SW480 (cell line): ENCODE data around the gene LPCAT1.

ENCODE experiments used
- DNase-seq: peaks from one replicate; pipeline ENCODE4 v3.0.0-alpha.2; 2016; ENCODE audit warnings: low spot score

The LPCAT1 gene

DNA sequence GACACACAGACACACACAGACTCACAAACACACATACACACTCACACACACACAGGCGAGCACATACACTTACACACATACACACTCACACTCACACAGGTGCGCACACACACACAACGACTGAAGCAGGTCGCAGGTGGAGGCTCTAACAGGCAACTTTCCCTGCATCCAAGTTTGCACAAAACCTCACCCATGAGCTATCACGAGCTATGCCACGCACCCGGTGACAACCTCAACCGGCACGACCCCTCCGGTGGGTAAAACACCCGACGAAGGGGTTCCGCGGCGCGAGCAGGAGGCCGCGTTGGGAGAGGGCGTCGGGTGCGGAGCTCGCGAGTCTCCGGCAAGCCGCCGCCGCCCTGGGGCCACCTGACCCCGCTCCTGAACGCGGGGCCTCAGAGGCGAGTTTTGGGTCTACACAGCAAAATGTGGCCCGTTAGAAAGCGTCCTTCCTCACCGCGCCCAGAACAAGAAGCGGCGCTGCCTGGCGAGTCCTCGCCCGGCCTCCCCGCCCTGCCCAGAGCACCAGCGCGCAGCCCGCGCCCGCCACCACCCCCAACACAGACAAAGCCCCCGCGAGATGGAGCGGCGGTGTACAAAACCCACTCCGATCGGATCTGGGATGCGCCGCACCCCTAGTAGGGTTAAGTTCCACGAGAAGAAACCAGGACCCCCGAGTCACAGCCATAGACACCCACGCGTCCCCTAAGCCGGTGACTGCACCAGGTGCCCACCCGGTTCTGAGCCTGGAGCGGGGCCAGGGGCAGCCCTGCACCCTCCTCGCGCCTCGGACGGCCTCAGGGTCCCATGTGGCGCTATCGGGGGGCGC is 79.2 kb downstream of the LPCAT1 start:
- no peak for DNase-seq

DNA sequence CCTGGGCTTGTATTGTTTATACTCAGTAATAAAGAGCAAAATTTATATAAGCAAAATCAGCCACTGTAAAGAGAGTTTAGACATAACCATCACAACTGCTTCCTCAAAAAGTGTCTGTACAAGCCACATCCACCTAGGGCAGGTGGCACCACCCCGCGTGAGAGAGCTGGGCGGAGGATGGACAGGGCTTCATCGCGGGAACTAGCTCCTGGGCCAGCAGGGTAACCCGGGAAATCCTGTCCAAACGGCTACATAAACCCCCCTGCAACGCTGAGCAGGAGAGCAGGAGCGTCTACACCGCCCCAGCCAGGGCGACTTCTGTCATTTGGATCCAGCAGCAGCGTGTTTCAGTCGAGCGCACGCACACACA is 79.8 kb downstream of the LPCAT1 start:
- DNase-seq, result no peak

DNA sequence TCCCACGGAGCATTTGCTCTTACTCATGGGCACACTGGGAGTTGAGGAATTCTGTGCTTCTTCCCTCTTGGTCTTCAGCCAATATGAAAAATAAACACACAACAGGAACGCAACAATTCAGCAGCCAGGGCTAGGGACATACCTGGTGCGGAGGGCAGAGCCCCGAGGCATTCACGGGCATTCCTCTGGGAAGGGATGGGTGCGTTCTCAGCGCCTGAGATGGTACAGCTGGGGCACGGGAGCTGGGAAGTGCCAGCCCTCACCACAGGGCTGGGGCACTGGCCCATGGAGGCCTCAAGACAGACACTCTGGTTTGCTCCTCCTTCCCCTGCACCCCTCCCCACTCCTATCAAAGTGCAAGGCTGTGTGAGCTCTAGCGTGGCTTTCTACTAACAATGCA is 80.6 kb downstream of the LPCAT1 start:
- no peak for DNase-seq

DNA sequence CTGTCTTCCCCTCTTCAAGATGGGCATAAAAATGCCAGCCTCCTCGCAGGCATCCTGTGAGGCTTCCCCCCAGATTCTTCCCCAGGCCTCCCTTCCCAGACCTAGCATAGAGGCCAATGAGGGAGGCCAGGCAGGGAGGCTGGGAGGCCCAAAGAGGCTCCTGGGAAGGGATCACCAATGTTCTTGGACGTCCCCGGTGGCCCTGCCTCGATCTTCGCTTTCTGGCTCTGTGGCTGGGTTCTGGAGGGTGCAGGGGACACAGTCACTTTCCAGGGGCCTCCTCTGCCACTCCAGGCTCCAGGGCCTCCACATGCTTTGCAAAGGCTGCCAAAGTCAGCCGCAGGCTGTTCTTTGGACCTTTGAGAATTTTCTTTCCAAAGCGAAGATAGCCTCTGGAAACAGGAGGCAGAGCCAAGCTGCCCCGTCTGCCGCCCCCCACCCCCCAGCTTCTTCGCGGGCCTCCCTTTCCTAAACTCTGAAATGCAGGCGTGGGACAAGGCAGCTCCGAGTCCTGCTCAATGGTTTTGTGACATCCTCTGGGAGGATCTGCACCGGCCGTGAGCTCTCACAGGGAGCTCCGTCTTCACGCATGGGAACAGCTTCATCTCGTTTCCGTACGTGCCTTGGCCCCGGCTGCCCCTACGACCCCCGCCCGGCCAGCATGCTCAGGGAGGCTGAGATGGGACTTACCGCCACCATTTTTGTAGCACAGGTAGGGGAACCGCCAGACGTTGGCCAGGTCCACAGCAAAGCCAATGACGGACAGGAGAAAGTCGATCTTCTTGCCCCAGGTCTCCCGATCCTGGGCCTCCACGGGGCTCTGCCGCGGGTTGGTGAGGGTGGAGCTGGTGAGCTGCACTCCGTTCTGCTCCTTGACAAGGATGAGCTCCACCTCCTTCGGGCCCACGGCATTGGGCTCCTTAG is 81.3 kb downstream of the LPCAT1 start:
- no peak for DNase-seq

DNA sequence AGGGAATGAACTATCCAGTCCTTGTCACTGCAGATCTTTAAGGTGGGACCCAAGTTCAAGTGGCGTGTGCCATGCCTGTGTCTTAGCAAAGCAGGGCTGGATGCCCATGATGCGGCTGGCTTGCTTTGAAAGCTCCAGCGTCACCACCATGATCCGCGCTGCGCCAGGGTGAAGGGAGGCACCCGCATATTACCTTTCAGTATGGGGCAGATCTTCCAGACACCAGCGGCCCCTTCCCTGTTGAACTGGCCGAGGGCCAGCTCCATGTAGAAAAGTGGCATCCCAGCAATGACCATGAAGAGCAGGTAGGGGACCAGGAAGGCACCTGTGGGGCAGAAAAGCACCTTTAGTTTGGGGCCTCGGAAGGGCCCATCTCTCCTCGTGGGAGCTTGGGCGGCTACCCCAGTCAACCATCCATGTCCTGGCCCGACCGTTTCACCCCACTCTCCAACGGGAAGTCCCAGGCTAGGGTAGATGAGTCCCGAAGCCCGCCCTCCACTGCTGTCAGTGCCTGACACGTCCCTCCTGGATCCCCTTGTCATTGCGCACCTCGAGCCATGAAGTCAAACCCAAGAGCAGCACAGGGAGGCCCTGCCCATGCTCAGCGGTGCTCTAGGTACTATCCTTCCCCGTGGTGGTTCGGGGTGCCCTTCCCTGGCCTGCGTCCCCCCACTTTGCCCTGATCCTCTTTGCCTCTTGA is 82.4 kb downstream of the LPCAT1 start:
- no peak for DNase-seq

DNA sequence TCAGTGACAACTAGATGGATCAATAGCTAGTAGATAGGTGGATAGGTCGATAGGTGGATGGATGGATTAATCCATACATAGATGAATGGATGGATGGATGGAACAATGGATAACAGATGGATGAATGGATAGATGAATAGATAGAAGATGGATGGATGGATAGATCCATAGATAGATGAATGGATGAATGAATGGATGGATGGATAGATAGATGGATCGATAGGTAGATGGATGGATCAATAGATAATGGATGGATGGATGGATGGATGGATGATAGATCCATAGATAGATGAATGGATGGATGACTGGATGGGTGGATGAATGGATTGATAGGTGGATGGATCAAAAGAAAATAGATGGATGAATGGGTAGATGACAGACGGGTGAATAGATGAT is 83.7 kb downstream of the LPCAT1 start:
- no peak for DNase-seq

DNA sequence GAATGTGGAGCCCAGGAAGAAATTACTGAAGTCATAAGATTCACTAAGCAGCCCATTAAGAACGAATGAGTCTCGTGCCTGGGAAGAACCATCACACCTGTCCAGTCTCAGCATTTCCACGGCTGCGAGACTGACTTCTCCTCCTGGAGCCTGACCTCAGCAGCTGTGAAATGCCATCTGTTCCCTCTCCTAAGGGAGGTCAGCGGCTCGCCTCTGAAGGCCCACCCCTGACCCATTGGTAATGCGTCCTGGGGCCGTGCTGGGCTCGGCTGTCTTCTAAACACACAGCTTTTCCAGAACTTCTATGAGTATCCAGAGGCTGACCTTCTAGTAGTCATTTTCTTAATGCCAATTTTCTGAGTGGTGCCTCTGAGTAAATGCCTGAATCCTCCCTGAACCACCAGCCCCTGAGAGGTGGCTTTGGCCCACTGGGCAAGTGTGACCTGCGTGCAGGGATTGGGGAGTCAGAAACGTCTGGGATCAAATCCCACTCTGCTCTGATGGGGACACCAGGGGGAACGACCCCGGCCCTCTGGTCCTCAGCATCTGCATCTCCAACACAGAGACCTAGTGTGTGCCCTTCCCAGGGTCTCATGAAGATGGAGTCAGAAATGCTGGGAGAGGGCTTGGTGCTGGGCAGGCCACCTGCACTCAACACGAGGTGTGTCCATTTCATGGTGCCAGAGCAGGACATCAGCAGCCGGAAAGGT is 84.2 kb downstream of the LPCAT1 start:
- no peak for DNase-seq

DNA sequence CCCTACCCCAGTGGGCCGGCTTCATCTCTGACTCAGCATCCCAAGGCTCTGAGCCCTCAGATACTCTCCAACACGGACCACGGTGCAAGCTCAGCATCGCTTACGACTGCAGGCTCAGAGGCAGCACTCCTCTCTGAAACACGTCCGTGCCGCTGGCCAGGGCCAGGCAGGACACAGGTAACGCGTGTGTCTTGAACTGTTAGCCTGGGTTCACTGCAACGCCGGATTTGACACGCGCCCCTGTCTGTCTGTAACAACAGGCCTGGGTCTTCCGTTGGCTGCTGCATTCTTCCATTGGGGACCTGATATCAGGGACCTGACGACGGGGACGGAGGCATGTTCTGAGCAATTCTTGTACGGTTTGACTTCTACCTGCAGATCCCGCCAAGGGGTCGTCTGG is 84.9 kb downstream of the LPCAT1 start:
- no peak for DNase-seq

DNA sequence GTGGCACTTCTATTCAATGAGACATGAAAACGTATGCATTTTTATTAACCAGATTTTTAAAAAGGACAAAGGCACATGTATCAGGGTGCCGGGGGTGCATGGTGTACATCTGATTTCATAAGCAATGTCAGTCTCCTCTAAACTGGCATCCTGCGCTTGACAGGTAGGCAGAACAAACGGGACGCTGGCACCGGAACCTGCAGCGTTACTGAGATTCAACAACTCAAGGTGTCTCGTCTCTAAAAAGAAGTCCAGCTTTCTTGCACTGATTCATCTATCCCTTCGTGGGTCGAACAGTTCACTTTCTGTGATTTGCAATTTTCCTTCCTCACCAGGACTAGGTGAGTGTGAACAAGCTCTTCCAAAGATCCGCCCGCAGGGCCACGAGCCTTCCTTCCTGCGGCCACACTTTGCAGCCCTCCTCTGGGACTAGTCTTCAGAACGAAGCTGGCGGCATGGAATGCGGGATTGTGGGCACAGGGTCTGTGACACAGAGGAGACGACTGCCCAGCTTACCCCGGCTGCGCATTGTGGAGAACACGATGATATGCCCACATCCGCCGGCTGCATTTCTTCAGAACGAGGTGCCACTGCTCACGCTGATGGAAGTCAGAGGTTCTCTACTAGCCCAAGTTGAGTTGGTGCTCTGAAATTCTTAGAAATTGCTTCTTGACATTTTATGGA is 85.7 kb downstream of the LPCAT1 start:
- no peak for DNase-seq

DNA sequence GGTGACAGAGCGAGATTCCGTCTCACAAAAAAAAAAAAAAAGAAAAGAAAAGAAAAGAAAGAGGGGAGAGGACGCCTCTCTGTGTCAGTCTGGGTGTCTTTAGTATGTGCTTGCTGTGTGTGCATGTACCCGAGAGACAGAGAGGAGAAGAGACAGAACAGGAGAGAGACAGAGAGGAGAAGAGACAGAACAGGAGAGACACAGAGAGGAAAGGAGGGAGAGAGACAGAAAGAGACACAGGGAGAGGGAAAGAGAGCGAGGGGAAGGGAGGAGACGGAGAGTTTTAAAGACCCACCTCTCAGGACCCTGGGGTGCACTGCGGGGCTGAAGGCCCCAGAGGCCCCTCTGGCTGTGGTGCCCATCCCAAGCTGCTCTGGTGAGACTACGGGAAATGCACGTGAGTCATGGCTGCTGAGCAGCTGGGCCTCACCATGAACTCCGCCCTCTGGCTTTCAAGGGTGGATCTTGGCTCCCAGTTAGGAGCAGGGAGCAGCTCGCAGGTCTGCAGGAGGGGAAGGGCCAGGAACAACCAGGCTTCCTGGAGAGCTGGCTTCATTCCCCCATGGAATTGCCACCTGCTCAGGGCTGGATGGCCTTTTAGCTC is 86.4 kb downstream of the LPCAT1 start:
- peak; percentile 84 for DNase-seq

DNA sequence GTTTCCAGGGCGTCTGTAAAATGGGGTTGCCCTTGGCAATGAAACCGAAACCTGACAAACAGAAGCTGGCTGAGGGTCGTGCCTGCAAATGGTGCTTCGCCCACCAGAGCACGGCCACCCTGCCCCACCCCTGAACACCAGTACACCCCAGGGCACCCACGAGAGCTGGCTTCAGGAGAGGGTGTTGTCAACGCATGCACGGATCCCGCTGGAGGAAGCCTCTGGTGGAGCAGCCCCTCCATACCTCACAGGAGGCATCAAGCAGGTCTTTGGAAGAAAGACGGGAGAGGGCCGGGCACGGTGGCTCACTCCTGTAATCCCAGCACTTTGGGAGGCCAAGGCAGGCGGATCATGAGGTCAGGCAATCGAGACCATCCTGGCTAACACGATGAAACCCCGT is 87.1 kb downstream of the LPCAT1 start:
- no peak for DNase-seq

DNA sequence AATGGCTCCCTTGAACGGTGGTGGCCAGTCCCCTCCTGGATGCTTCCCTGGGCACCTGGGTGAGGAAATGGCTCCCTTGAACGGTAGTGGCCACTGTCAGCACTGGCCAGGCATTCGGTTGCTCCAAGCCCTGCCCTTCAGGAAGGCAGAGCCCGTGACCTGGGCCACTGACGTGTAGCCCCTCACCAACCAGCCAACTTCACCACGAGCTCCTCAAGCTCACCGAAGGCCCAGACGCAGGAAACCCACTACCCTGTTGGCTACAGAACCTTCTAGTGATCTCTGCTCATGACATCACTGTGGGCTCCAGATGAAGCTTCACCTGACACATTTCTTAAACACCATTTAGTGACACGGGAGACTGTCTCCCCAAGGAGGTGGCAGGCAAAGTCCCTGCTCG is 87.7 kb downstream of the LPCAT1 start:
- no peak for DNase-seq

DNA sequence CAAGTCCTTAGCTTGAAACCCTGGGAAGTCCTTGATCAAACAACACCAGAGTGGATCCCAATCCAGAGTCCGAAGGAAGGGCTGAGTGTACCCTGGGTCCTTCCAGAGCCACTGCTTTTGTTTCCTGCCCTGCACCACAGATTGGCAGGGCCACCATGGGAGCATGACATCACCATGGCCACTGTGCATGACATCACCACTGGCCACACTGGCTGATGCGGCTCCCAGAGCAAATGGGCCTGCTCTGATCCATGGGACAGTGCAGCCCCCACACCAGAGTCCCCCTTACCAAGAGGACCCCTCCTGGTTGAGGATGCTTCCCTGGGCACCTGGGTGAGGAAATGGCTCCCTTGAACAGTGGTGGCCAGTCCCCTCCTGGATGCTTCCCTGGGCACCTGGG is 88.4 kb downstream of the LPCAT1 start:
- no peak for DNase-seq

DNA sequence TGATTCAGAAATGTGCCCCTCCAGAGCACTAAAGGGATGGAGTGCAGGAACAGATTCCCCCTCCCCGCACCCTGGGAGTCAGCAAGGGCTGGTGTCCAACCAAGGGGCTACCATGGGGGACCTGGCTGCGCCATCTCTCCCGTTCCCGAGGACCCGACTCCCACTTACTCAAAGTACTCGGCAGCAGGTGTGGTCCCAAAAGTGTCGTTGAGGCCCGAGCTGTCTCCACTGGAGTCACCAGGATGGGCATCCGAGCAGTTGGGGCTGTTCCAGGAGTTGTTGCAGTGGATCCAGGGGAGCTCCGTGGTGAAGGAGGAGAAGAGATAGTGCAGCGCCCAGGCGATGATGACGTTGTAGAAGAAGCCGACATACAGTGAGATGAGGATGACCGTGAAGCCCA is 91.5 kb downstream of the LPCAT1 start:
- no peak for DNase-seq

DNA sequence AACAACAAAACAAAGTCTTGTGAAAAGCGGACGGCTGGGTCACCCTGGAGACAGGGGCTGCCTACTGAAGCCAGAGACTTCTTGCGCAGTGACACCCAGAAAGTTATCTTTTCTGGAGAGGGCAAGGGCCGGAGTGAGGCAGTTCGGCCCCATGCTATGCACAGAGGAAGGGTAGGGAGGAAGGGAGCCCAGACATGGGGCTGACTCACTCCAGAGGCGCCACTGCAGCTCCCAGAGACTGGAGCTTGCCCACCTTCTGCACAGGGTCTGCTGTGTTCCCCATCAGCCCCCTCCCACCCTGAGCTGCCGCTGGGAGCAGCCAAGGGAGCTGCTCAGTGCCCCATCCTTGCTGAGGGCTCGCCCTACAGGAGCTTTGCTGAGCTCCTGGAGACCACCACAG is 91.9 kb downstream of the LPCAT1 start:
- no peak for DNase-seq

DNA sequence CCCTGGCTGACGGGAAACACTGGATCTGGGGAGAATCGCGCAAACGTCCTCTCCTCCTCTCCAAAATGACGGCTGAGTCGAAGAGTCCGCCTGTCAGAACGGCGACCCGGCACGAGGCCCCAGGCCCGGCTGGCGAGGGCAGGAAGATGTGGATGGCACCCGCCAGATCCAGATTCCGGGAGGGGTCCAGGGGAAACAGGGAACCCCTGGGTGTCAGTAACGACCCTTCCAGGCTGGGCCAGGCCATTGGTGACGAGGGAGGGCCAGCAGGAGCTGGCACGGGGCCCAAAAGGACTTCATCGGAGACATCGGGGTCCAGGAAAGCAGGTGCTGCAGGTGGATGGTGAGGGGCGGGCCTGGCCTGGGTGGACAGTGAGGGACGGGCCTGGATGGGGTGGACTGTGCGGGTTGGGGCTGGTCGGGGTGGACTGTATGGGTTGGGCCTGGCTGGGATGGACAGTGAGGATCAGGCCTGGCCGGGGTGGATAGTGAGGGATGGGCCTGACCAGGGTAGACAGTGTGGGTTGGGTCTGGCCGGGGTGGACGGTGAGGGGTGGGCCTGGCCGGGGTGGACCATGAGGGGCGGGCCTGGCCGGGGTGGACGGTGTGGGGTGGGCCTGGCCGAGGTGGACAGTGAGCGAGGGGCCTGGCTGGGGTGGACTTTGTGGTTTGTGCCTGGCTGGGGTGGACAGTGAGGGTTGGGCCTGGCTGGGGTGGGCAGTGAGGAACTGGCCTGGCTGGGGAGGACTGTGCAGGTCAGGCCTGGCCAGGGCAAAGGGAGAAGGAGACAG is 92.5 kb downstream of the LPCAT1 start:
- DNase-seq, result no peak

DNA sequence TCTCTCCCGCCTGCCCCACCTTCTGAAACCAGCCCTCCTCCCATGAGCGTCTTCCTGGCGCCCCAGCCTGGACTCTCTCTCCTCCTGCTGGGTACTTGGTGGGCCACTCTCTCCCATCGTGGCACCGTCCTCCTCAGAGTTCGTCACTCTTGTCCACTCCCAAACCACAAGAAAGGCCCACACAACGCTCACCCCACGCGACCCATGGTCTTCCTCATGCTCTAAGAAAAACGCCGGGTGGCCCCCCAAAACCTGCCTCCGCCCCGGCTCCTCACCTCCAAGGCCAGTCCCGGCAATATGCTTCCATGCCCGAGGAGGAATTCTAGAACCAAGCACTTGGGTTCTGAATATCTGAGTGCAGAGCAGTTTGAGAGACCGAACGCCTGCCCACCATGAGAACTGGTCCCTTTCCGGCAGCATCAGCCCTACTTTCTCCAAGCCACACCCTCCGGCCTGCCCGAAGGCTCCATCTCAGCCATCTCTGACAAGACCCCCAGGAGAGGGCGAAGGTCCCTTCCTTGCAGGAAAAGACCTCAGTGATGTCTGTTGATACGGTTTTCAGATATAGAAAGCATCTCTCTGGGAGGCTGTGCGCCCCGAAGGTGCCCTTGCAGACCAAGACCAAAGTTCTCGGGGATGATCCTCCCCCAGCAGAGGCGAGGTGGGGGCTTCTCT is 93.5 kb downstream of the LPCAT1 start:
- DNase-seq, result no peak

DNA sequence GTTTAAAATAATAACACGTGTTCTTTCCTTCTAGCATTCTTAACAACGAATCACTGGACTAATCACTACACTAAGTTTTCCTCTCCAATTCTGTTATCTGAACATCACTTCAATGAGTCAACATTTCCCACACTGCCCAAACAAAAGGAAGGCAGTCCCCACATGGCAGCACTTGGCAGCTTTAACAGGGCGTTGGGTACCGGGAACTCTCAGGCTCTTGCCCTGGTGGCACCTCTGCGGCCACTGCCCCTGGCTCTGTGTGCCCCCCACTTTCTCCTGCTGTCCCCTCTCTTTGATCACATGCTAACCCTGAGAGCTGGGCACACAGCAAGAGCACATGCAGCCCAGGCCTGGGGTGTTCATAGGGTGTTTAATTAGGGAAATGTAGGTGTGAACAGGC is 94.3 kb downstream of the LPCAT1 start:
- no peak for DNase-seq

DNA sequence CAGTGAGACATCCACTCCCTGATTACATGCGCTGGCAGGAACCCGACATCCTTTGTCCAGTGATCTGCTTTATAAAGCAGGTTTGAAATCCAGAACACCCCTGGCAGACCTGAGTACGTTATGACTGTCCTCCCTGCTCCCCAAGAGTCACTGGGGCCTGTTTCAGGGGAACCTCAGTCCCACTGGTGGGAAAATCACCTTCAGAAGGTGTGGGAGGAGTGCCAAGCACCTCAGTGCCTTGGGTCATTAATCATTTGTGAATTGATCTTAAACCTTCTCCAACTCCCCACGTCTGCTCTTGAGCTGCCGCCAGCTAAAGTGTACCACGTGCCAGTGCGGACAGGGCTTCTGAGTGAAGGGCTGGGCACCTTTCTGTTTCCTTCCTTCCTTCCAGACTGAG is 94.7 kb downstream of the LPCAT1 start:
- DNase-seq, result no peak

DNA sequence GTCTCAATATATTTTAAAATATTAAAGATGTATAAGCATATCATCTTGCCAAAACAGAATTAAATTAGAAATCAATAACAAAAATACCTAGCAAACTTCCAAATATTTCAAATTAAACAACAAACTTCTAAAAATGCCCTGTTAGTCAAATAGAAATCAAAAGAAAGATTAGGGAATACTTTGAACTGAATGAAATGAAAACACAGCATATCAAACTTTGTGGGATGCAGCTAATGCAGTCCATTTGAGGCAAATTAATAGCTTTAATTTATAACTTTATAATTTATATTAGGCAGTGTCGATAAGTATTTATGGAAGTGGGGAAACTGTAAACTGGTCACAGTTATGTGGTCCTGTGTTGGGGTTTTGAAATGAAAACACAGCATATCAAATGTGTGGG is 95.7 kb downstream of the LPCAT1 start:
- no peak for DNase-seq
